Stimulated activated CD8-positive, alpha-beta memory T cell treated with anti-CD3 and anti-CD28 coated beads, Interleukin-15, amount 100 ng/mL, for 1 hour (primary cell): ENCODE measurements around the gene TERT.
"Not testable (repeated sequence)": the region's sequence is repeated elsewhere in the genome, so short reads cannot be mapped to it uniquely, and the experiment has no call there.

Experiments used
- DNase-seq: peaks from one replicate; pipeline ENCODE4 v3.0.0-alpha.2; 2020; ENCODE audit warnings: low read depth

The TERT gene

DNA sequence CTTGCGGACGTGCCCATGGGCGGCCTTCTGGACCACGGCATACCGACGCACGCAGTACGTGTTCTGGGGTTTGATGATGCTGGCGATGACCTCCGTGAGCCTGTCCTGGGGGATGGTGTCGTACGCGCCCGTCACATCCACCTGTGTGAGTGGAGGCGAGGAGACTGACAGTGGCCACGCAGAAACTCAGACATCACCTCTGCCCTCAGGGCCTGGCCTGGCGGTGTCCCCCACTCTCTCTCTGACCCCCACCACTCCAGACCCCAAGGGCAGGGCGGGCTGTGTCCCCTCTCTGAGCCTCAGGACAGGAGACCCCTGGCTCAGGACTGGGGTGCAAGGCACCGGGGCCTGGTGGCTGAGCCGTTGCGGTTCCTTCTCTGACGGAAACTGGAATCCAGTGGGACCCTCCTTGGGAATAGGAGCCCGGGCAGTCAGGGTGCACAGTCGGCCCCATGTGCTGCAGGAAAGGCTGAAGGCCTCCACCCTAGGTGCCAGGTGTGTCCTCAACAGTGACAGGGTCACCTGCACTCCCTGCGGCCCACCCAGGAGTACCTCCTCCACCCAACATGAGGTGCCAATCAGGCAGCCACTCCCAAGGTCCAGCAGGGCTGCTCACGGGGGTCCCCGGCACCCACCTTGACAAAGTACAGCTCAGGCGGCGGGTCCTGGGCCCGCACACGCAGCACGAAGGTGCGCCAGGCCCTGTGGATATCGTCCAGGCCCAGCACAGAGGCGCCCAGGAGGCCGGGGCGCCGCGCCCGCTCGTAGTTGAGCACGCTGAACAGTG, 16.0 kb downstream of the TERT start:
- DNase-seq: no peak

DNA sequence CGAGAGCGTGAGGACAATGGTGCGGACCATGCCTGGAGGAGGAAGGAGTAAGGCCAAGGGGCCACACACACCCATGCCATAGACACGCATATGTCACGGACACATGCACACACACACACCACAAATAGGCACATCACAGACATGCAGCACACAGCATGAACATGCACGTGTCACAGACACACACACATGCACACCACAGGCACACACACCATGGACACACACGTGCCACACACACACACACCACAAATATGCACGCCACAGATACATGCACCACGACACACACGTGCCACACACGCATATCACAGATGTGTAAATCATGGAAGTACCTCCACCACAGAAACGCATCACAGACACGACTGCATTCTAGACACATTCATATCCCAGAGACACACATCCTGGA, 16.7 kb downstream of the TERT start:
- DNase-seq: no peak

DNA sequence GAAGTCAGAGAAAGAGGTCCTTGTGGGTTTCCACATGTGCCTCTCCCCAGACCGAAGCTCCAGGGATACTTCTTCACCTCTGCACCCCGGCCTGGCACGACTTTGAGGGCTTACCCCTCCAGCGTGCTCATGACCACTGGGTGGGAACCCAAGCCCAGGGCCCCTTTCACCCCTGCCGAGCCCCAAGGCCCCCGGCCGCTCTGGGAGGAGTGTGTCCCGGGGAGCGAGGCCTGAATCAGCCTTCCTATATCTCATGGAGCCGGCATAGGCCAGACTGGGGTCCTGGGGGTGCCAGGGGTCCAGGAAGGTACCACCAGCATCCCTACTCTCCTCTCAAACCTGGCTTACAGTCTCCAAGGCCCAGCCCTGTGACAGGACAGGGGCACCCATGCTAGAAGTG, 17.1 kb downstream of the TERT start:
- no peak for DNase-seq

DNA sequence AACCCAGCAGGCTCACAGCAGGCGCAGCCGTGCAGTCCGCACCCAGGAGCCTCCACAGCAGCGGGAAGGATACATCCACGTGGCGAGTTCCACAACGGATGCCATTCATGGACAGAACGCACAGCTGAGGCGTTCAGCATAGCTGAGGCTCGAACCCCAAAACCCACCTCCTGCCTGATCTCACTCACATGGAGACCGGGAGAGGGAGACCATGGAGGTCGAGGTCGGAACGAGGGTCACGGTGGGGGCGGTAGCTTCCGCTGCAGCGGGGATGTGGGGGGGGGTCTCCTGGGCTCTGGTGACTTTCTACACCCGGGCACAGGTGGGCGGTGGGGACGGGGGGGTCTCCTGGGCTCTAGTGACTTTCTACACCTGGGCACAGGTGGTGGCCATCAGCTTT, 17.5 kb downstream of the TERT start:
- no peak for DNase-seq

DNA sequence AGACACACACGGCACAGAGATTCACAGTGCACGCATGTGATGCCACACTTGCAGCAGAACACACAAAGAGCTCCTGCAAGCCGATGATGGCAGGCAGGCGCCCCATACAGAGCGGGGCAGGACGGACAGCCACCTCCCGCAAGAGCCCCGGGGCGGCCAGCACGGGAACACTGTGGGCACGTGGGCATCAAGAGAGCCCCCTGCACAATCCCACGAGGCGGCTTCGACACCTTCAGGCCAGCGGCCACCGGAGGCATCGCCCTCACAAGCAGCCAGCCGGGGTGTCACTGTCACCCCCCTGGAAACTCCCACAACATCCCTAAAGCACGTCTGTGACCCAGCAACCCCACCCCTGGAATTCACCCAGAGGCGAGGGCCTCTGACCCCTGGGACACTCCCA, 17.9 kb downstream of the TERT start:
- no peak for DNase-seq

DNA sequence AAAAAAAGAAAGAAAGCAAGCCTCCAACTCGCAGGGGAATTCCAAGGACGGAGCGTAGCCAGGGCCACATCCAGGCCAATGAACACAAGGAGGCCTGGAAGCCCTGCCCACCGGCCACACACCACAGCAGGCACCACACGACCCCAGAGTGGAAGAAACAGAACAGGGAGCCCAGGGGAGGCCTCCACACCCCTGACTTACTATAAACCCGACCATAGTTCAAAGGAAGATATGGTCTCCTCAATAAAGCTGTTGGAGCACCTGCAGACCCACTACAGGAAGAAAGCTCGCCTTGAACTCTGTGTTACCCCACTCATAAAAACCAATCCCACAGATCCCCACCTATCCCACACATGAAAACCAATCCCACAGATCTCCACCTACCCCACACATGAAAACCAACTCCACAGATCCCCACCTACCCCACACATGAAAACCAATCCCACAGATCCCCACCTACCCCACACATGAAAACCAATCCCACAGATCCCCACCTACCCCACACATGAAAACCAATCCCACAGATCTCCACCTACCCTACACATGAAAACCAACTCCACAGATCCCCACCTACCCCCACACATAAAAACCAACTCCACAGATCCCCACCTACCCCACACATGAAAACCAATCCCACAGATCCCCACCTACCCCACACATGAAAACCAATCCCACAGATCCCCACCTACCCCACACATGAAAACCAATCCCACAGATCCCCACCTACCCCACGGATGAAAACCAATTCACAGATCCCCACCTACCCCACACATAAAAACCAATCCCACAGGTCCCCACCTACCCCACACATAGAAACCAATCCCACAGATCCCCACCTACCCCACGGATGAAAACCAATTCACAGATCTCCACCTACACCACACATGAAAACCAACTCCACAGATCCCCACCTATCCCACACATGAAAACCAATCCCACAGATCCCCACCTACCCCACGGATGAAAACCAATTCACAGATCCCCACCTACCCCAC, 19.2 kb downstream of the TERT start:
- not testable (repeated sequence) for DNase-seq

DNA sequence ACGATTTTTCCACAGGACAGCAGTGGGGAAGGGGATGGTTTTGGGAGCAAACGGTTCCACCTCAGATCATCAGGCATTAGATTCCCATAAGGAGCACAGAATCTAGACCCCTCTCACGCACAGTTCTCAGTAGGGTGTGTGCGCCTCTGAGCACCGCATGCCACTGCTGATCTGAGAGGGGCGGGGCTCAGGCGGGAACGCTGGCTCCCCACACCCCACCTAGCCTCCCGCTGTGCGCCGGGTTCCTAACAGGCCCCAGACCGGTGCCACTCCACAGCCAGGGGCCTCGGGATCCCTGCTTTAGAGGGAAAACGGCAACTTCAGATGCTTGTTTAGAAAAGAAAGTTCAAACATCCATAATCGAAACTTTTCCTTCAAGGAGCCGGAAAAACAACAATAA, 20.4 kb downstream of the TERT start:
- no peak for DNase-seq

DNA sequence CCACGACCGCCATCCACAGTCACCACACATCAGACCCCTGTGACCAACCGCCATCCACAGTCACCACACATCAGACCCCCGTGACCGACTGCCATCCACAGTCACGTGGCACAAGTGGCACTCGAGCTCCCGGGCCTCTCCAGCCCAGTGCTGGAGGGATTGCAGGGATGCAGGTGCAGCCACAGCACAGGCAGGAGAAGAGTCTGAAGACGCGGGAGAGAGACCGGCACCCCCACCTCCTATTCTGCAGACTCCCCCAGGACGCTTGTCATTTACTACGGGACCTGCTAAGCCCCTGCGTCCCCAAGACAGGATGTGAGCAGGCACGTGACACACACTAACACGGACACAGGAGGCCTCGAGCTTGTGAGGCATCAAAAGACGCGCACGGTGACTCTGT, 21.1 kb downstream of the TERT start:
- no peak for DNase-seq

DNA sequence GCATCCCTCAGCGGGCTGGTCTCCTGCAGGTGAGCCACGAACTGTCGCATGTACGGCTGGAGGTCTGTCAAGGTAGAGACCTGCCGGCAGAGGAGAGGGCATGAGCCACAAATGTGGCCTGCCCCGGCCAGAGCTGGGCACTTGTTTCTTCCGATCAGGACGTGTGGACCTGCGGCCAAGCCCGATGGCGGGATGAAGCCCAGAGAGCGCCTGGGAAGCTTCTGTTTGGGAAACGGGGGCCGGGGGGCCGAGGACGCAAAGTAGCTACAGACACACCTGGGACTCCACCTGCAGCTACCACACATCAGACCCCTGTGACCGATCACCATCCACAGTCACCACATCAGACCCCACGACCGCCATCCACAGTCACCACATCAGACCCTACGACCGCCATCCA, 22.7 kb downstream of the TERT start:
- DNase-seq: no peak

DNA sequence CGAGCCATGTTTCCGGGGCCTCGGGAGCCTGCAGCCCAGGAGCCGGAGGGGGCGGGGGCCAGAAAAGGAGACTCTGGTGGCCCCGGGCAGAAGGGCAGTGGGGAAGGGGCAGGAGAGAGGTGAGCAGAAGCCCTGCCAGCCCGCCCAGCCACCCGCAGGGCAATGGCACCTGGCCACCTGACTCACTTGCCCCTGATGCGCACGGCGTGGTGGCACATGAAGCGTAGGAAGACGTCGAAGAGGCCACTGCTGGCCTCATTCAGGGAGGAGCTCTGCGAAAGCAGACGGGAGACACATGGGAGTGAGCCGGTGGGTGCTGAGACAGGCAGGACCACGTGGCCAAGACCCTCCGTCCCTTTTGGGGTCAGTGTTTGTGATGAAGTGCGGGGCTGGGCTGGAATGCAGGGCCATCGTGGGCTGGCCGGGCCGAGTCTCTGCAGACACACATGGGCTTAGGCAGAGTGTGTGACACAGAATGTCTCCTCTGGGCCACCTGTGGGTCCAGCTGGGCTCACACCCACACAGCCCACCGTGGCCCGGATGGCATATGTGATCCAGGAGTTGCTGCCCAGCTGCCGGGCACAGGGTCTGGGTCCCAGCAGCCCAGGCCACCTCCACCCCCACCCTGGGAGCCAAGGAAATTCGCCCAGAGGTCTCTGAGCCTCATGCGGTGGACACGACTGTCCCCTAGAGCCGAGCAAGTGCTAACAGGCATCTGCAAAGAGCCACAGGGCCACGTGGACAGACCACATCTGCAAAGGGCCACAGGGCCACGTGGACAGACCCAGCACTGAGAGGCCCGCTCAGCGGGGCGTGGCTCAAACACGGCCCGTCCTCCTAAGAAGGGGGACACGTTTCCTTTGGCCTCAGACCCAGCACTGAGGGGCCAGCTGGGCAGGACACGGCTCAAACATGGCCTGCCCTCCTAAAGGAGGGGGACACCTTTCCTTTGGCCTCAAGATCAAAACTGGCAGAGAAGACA, 23.6 kb downstream of the TERT start:
- DNase-seq: no peak

DNA sequence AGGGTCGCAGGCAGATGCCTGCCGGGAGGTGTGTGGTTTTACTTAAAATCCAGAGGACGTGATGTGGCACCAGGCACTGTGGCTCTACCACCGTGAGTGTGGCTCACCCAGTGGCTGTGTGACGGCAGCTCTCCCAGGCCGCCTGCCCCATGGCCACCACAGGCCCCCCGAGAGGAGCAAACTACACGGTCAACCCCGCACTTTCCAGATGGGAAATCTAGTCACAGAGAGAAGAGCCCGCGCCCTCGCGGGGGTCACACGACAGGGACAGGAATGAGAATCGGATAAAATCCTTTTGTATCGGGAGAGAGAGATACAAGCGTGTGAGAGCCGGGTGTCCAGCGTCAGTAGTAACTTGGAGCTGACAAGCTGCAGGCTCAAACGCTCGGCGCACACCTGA, 24.4 kb downstream of the TERT start:
- no peak for DNase-seq

DNA sequence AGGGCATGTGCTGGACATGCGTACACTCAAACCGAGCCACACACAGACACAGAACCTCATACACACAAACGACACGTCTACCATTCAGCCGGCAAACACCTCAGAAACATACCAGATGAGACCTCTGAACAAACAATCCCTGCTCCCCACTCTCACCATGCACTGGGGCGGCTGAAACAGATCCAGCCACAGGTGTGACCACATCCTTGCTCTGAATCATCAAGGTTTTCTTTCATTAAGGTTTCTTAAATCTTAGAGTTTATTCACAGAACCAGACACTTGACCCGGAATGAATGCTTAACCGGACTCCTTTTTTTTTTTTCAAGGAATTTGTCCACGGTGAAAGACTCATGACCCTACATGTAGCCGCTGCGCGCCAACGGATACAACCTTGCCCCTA, 26.2 kb downstream of the TERT start:
- DNase-seq: peak; percentile 31

DNA sequence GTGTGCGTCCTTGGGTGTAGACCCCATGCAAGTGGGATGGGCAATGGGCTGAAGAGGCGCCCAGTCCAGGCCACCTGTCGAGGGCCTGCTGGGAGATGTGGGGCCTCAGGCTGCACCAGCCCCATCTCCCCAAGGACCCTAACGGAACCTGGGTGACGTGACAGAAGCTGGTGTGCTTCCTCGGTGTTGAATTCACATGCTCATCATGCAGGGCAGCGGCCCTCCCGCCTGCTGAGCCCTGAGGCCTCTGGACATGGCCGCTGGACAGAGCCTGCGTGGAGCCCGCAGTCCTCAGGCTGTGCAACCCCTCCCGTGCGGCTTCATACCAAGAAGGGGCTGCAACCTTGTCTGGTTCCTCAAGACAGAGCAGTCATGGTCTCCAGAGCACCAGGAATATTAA, 26.8 kb downstream of the TERT start:
- DNase-seq: no peak

DNA sequence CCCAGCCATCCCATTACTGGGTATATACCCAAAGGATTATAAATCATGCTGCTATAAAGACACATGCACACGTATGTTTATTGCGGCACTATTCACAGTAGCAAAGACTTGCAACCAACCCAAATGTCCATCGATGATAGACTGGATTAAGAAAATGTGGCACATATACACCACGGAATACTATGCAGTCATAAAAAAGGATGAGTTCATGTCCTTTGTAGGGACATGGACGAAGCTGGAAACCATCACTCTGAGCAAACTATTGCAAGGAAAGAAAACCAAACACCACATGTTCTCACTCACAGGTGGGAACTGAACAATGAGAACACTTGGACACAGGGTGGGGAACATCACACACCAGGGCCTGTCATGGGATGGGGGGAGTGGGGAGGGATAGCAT, 27.4 kb downstream of the TERT start:
- DNase-seq: not testable (repeated sequence)

DNA sequence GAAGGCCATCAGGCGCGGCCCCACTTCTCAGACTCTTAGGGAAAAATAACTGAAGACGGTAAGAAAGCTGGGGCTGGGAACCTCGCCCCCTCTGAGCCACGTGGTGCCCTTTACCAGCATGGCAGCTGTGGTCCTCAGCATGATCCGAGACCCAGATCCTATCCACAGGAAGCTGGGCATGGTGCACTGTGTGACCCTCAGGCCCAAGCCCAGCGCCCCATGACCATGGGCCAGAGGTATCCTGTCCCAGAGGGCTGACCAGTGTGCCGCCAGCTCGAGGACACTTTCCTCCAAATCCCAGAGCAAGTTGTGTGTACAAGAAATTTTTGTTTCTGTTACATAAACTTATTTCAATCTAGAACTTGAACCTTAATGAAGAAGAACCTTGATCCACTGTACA, 28.1 kb downstream of the TERT start:
- no peak for DNase-seq

DNA sequence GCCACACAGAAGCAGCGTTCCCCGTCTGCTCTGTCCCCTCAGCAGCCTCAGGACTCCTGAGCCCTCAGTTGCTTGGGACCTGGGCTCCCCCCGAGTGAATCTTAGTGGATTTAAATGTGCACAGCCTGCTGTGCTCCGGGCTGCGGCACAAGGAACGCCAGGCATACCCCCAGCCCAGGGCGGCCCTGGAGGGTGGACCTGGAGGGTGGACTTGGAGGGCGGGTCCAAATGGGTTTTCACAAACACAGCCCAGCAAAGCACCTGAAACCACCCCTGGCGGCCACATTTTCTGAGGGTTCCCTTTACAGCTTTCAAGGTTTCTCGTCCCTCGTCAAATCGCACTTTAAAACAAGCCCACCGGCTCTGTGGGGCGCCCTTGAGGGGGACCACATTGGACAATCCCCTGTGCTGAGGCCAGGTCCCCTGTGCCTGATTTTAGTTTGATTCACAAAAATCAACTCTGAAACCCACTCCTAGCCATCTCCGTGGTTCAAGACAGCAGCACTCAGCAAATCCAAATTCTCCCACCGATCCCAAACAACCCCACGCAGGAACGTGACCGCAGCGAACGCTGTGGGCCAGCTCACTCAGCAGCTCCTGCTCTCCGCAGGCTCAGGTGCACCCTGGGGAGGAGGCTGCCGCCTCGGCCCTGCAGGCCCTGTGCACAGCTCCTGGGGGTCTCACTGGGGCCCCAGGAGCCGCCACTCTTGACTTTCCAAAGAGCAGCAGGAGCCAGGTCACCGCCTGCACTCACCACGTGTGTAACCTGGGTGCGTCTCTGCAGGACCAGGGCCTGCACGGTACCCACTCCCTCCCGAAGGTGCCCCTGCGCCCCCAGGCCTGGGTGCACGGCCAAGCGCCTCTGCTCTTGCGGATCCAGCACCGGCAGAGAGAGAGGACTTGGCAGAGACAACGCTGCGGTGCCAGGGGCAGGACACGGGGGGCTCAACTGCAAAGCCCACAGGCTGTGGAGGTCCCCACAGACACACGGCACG, 29.1 kb downstream of the TERT start:
- no peak for DNase-seq

DNA sequence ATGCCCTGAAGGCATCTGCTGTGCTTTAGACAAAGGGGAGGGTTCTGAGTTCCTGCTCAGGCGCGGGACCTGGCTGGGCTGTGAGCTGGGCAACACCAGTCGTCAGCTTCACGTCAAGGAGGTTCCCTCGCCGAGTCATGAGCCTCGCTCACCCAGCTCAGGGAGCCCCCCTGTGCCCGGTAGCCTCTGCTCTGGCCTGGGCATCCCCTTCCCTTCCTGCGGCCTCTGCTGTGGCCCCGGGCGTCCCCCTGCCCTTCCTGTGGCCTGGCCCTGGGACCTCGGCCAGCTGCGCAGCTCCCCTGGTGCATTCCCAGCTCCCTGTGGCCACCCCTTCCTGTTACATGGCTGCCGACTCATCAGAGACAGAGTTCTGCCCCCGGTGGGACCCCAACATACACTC, 29.8 kb downstream of the TERT start:
- no peak for DNase-seq

DNA sequence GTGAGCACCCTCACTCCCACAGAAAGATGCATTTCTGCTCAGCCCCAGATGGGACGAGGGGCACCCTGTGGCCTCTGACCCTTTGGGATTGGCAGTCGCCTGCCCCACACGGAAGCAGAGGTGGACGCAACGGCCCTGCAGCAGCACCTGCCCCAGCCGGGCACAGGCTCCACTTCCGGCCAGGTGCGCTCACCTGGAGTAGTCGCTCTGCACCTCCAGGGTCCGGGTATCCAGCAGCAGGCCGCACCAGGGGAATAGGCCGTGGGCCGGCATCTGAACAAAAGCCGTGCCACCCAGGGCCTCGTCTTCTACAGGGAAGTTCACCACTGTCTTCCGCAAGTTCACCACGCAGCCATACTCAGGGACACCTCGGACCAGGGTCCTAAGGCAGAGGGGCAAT, 30.7 kb downstream of the TERT start:
- no peak for DNase-seq

DNA sequence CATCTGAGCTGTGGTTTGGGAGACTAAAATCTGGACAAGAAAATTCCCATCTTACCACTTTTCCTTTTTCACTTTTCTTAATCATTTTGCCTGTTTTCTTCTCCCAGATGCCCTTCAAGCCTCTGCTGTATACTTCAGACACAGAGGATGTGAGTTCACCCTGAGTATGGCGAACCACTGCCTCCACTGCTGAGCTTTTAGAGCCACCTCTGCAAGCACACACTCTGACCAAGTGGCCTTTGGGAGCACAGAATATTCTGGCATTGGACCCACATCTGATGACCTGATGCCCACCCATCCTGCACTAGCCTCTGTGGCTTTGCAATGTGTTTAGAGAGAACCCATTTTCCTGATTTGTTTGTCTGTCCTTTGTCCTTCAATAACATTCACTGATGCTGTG, 32.5 kb downstream of the TERT start:
- DNase-seq: no peak

DNA sequence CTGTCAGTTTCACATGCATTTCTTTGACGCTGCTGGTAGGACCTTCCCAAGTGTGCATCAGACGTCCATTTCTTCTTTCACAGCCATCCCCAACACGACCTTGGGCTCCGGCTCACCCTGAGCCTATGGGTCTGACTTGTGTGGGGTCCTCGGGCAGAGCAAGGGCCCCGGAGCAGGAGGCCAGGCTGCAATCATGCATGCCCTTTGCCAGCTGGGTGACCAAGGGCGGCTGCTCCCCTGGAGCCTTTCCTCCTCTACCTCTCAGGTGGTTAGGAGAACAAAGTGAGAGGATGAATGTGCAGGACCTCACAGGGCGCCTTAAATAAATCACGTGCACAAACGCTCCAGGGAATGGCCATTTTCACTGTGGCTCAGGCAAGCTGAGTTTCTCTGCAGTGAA, 33.2 kb downstream of the TERT start:
- DNase-seq: no peak
